Sigmoid colon (tissue), 7 donors: ENCODE results near the gene ENAM. TPM values are rescaled to one million over a fixed set of nuclear protein-coding genes. Genes with fewer than 3 reads are reported as not detected.
A peak's percentile ranks its signal among the peaks of the same experiment; 100 is the strongest.
"Not testable (repeated sequence)": the region's sequence is repeated elsewhere in the genome, so short reads cannot be mapped to it uniquely, and the experiment has no call there.

ENCODE experiments used
- DNase-seq: peaks from one replicate; pipeline ENCODE4 v3.0.0-alpha.2; 2019
- H3K27ac ChIP-seq, 4 donors: fragments of 200-600 bp; sonication (generic); one replicate each; pipeline ENCODE4 v1.5.1; 2016 to 2019; ENCODE audit warnings: mild to moderate bottlenecking in 1 of 4
- H3K27me3 ChIP-seq, 3 donors: fragments of 200-600 bp; sonication (generic); one replicate each; pipeline ENCODE4 v1.5.1; 2019; ENCODE audit warnings: mild to moderate bottlenecking in 1 of 3
- H3K36me3 ChIP-seq, 4 donors: fragments of 200-600 bp; sonication (generic); one replicate each; pipeline ENCODE4 v1.5.1; 2016 to 2019
- H3K4me1 ChIP-seq, 4 donors: fragments of 200-600 bp; sonication (generic); one replicate each; pipeline ENCODE4 v1.5.1; 2017 to 2019
- H3K4me3 ChIP-seq, 4 donors: fragments of 200-600 bp; sonication (generic); one replicate each; pipeline ENCODE4 v1.5.1; 2017 to 2019; ENCODE audit warnings: mild to moderate bottlenecking in 2 of 4, moderate library complexity in 1 of 4
- H3K9me3 ChIP-seq, 4 donors: fragments of 200-600 bp in 3 of 4; sonication (generic) in 3 of 4; one replicate each; pipeline versions ENCODE4 v1.5.1 to v1.6.1; 2013 to 2019
- CTCF ChIP-seq, 4 experiments: fragments of 450-650 bp in 3 of 4; fragments of 200-600 bp in 1 of 4; IDR thresholded peaks; one replicate each; pipeline ENCODE4 v1.5.1; 2016 to 2019; ENCODE audit warnings: antibody characterized with exemption in 4 of 4, mild to moderate bottlenecking in 3 of 4, moderate library complexity in 2 of 4
- EP300 ChIP-seq, 4 donors: sonication (generic); formaldehyde crosslinking; IDR thresholded peaks; one replicate each; pipeline ENCODE4 v1.6.1; 2017; ENCODE audit warnings: antibody characterized with exemption in 4 of 4
- POLR2A ChIP-seq, 2 donors: fragments of 450-650 bp; IDR thresholded peaks; one replicate each; pipeline ENCODE4 v1.6.1; 2016; ENCODE audit warnings: antibody characterized with exemption in 2 of 2, mild to moderate bottlenecking in 2 of 2, moderate library complexity in 2 of 2
- POLR2AphosphoS5 ChIP-seq, 4 donors: sonication (generic); formaldehyde crosslinking; IDR thresholded peaks; one replicate each; pipeline ENCODE4 v1.6.1; 2017; ENCODE audit warnings: antibody characterized with exemption in 4 of 4
- WGBS, 2 donors: extraction: QIAGEN DNeasy Blood & Tissue Kit; methylation state at CpG; one replicate each; pipeline ENCODE4 v1.1.7; 2013; 5-methylcytosine and 5-hydroxymethylcytosine counted together
- intact Hi-C: fragments of 100-400 bp; cut with DNase I; formaldehyde crosslinking; loops from one replicate; pipeline ENCODE4 v1.15.1; 2023
- polyA plus RNA-seq, 3 donors: library from polyadenylated mRNA; stranded (reverse); fragments of 200-250 nt; gene quantifications; one replicate each; pipeline ENCODE4 v1.2.3, GENCODE V29; 2013
- total RNA-seq, 4 donors: library from RNA; depleted of rRNA; stranded (reverse); fragments of >200 nt; gene quantifications; one replicate each; pipeline ENCODE4 v1.1.0, GENCODE V29; 2016
- donor health status: healthy with polysubstance abuse.
- donor health status: Bipolar disorder and iron deficiency.
- donor health status: healthy.

Gene ENAM
- total and polyA plus RNA-seq, 7 donors = under 0.01 to 0.28 TPM; not detected in 5

- H3K9me3 ChIP-seq = no peaks in the 10 kb centered on the region
- 1% methylated on average over 19 of the region's 19 CpGs for WGBS, 2 donors
- H3K27ac ChIP-seq = peak overlapping the region; percentile 93 to 95 (median 94)
- TF ChIP-seq POLR2AphosphoS5 (IDR thresholded peaks at IDR 0.05) (no peak), EP300 (IDR thresholded peaks at IDR 0.05) (no peak), CTCF (IDR thresholded peaks at IDR 0.05) (no peak), POLR2A (IDR thresholded peaks at IDR 0.05) (no peak)
- intact Hi-C loops = loop anchor here (1.0 to 5.0 kb wide), 4 partner anchors 16 to 213 kb away; partner anchors contain the start of genes GRSF1 and MOB1B
- H3K4me3 ChIP-seq = peak overlapping the region; percentile 66 to 94 (median 79)
- H3K36me3 ChIP-seq = peaks cover 0 to 17% (median 0%) of the 10 kb centered on the region in 4 donors
- no peaks in the 10 kb centered on the region for H3K27me3 ChIP-seq
- H3K4me1 ChIP-seq = peaks cover 0 to 35% (median 32%) of the 10 kb centered on the region in 4 donors
- no peak for DNase-seq
Measured at GRCh38 chr4:70688795-70689231, 60.3 kb downstream of the ENAM start.

- intact Hi-C loops = no loop called here
- peaks cover 0 to 35% (median 32%) of the 10 kb centered on the region in 4 donors for H3K4me1 ChIP-seq
- H3K27ac ChIP-seq = no peak overlapping the region
- H3K36me3 ChIP-seq = peaks cover 0 to 17% (median 0%) of the 10 kb centered on the region in 4 donors
- 36 to 59% methylated on average over 1 of the region's 1 CpG for WGBS, 2 donors
- H3K9me3 ChIP-seq = no peaks in the 10 kb centered on the region
- no peaks in the 10 kb centered on the region for H3K27me3 ChIP-seq
- H3K4me3 ChIP-seq = no peak overlapping the region
- TF ChIP-seq POLR2A (IDR thresholded peaks at IDR 0.05) = no peak
- no peak for TF ChIP-seq EP300 (IDR thresholded peaks at IDR 0.05)
- TF ChIP-seq CTCF (IDR thresholded peaks at IDR 0.05) = no peak
- no peak for TF ChIP-seq POLR2AphosphoS5 (IDR thresholded peaks at IDR 0.05)
- DNase-seq = no peak
Measured at GRCh38 chr4:70691661-70692060, 63.1 kb downstream of the ENAM start.

- Histone ChIP-seq H3K36me3 (peaks cover 0 to 17% (median 0%) of the 10 kb centered on the region in 4 donors), H3K4me1 (peaks cover 0 to 26% (median 19%) of the 10 kb centered on the region in 4 donors)
- H3K9me3 ChIP-seq, H3K27me3 ChIP-seq, DNase-seq, intact Hi-C loops, H3K4me3 ChIP-seq, H3K27ac ChIP-seq: not testable (repeated sequence)
- 53 to 90% methylated on average over 7 of the region's 7 CpGs for WGBS, 2 donors
Measured at GRCh38 chr4:70694633-70695032, 66.1 kb downstream of the ENAM start.

Other genes starting within 250 kb of the ENAM start
- gene SMR3B, start 245.6 kb upstream of the ENAM start, total RNA-seq = not detected
- not detected for gene SMR3B, start 245.6 kb upstream of the ENAM start, polyA plus RNA-seq
- not detected for gene OPRPN, start 230.8 kb upstream of the ENAM start, total RNA-seq
- not detected for gene OPRPN, start 230.8 kb upstream of the ENAM start, polyA plus RNA-seq
- gene MUC7, start 156.5 kb upstream of the ENAM start, total RNA-seq = not detected
- not detected for gene MUC7, start 156.5 kb upstream of the ENAM start, polyA plus RNA-seq
- not detected for gene AMTN, start 110.2 kb upstream of the ENAM start, total RNA-seq
- gene AMTN, start 110.2 kb upstream of the ENAM start, polyA plus RNA-seq = not detected
- gene AMBN, start 36.5 kb upstream of the ENAM start, total RNA-seq = not detected
- not detected for gene AMBN, start 36.5 kb upstream of the ENAM start, polyA plus RNA-seq
- gene JCHAIN, start 37.8 kb downstream of the ENAM start, total RNA-seq = 1 to 10 TPM in 3 of 4 donors, not detected in 1; 1.4 to 2.0 (median 1.6) TPM
- 100 to 1,000 TPM in 2 of 3 donors, 10 to 100 TPM in 1; 88.9 to 206 (median 131) TPM for gene JCHAIN, start 37.8 kb downstream of the ENAM start, polyA plus RNA-seq
- 10 to 100 TPM; 15.3 to 19.7 (median 15.6) TPM for gene UTP3, start 59.8 kb downstream of the ENAM start, total RNA-seq
- 10 to 100 TPM; 13.4 to 31.8 (median 15.0) TPM for gene UTP3, start 59.8 kb downstream of the ENAM start, polyA plus RNA-seq
- 10 to 100 TPM; 47.4 to 73.4 (median 65.1) TPM for gene RUFY3, start 93.2 kb downstream of the ENAM start, total RNA-seq
- gene RUFY3, start 93.2 kb downstream of the ENAM start, polyA plus RNA-seq = 10 to 100 TPM in 2 of 3 donors, 1 to 10 TPM in 1; 6.0 to 16.9 (median 11.3) TPM
- gene GRSF1, start 211.1 kb downstream of the ENAM start, total RNA-seq = 10 to 100 TPM; 46.5 to 62.1 (median 50.8) TPM
- 10 to 100 TPM; 64.9 to 87.4 (median 65.0) TPM for gene GRSF1, start 211.1 kb downstream of the ENAM start, polyA plus RNA-seq